Activated CD4-positive, alpha-beta T cell treated with anti-CD3 and anti-CD28 coated beads, Interleukin-2, amount 10 ng/mL, durations not matched to agents 7 days and 5 days (primary cell): ENCODE data around the gene PIKFYVE. TPM values are rescaled to one million over a fixed set of nuclear protein-coding genes. Genes with fewer than 3 reads are reported as not detected.
A peak's percentile ranks its signal among the peaks of the same experiment; 100 is the strongest.
"Not testable (repeated sequence)": the region's sequence is repeated elsewhere in the genome, so short reads cannot be mapped to it uniquely, and the experiment has no call there.

Source experiments
- CTCF ChIA-PET: fragments of 350-600 bp; sonication (Branson Sonifier 250); formaldehyde crosslinking; loops from one replicate; lab custom pipeline; 2021; ENCODE audit warnings: antibody characterized with exemption; lab: Charles Lee
- POLR2A ChIA-PET: fragments of 350-600 bp; sonication (Branson Sonifier 250); formaldehyde crosslinking; loops from one replicate; lab custom pipeline; 2021; ENCODE audit warnings: antibody characterized with exemption; lab: Charles Lee
- DNase-seq: peaks from one replicate; pipeline ENCODE4 v3.0.0-alpha.2; 2020
- H3K27ac Mint-ChIP-seq: one replicate; pipeline ENCODE4 v1.8.0; 2021; ENCODE audit warnings: mild to moderate bottlenecking, moderate library complexity, mixed read lengths
- H3K27me3 Mint-ChIP-seq: one replicate; pipeline ENCODE4 v1.8.0; 2021; ENCODE audit warnings: mixed read lengths
- H3K36me3 Mint-ChIP-seq: one replicate; pipeline ENCODE4 v1.8.0; 2021; ENCODE audit warnings: low read depth, mixed read lengths
- H3K4me1 Mint-ChIP-seq: one replicate; pipeline ENCODE4 v1.8.0; 2021; ENCODE audit warnings: mixed read lengths
- H3K4me3 Mint-ChIP-seq: one replicate; pipeline ENCODE4 v1.8.0; 2021; ENCODE audit warnings: mild to moderate bottlenecking, moderate library complexity, mixed read lengths
- H3K9me3 Mint-ChIP-seq: one replicate; pipeline ENCODE4 v1.8.0; 2021; ENCODE audit warnings: mixed read lengths
- total RNA-seq, 2 experiments: library from RNA; stranded (reverse); gene quantifications; one replicate each; pipeline ENCODE4 v1.2.3, GENCODE V29; 2021

PIKFYVE gene
- total RNA-seq, 2 experiments from 2014 or later: 32.7 to 34.7 TPM

- Mint-ChIP-seq H3K27me3 (no peaks in the 10 kb centered on the region), H3K9me3 (peaks cover 2% of the 10 kb centered on the region), H3K4me1 (peaks cover 4% of the 10 kb centered on the region), H3K36me3 (peaks cover 48% of the 10 kb centered on the region), H3K4me3 (no peak overlapping the region), H3K27ac (no peak overlapping the region)
- DNase-seq: no peak
- ChIA-PET CTCF (interaction anchor here (0.5 to 1.4 kb wide), 2 partner anchors 36 to 519 kb away, joined by 3 to 4 read pairs; no protein-coding TSS in a partner anchor), POLR2A (no interaction called here)
Observed at GRCh38 chr2:208319391-208319790, 53.3 kb downstream of the PIKFYVE start.

- peaks cover 2% of the 10 kb centered on the region for H3K4me1 Mint-ChIP-seq
Observed at GRCh38 chr2:208320686-208321085, 54.6 kb downstream of the PIKFYVE start.

GRCh38 chr2:208326016-208326415 is 60.0 kb downstream of the PIKFYVE start:
- no peaks in the 10 kb centered on the region for H3K9me3 Mint-ChIP-seq
- ChIA-PET POLR2A (no interaction called here), CTCF (interaction anchor here (0.8 to 1.2 kb wide), 2 partner anchors 11 to 13 kb away, joined by 3 read pairs; no protein-coding TSS in a partner anchor)
- no peaks in the 10 kb centered on the region for H3K4me1 Mint-ChIP-seq
- no peak overlapping the region for H3K27ac Mint-ChIP-seq
- H3K4me3 Mint-ChIP-seq: no peak overlapping the region
- no peaks in the 10 kb centered on the region for H3K27me3 Mint-ChIP-seq
- DNase-seq: no peak
- peaks cover 57% of the 10 kb centered on the region for H3K36me3 Mint-ChIP-seq

More at GRCh38 chr2:208320686-208321085, 54.6 kb downstream of the PIKFYVE start:
- CTCF ChIA-PET: interaction anchor here (0.9 to 1.5 kb wide), 2 partner anchors 10 to 12 kb away, joined by 3 read pairs; no protein-coding TSS in a partner anchor
- POLR2A ChIA-PET: no interaction called here
- DNase-seq: no peak
- Mint-ChIP-seq H3K27me3 (no peaks in the 10 kb centered on the region), H3K36me3 (peaks cover 49% of the 10 kb centered on the region), H3K4me3 (no peak overlapping the region), H3K27ac (no peak overlapping the region), H3K9me3 (no peaks in the 10 kb centered on the region)

GRCh38 chr2:208329485-208329884 is 63.4 kb downstream of the PIKFYVE start:
- H3K36me3 Mint-ChIP-seq: peaks cover 48% of the 10 kb centered on the region
- no peak overlapping the region for H3K4me3 Mint-ChIP-seq
- no peaks in the 10 kb centered on the region for H3K9me3 Mint-ChIP-seq
- no peaks in the 10 kb centered on the region for H3K4me1 Mint-ChIP-seq
- no peak overlapping the region for H3K27ac Mint-ChIP-seq
- CTCF ChIA-PET: no interaction called here
- DNase-seq: no peak
- POLR2A ChIA-PET: no interaction called here
- H3K27me3 Mint-ChIP-seq: no peaks in the 10 kb centered on the region

GRCh38 chr2:208334230-208334629 is 68.2 kb downstream of the PIKFYVE start:
- ChIA-PET POLR2A (no interaction called here), CTCF (no interaction called here)
- peak overlapping the region; percentile 1 for H3K27ac Mint-ChIP-seq
- DNase-seq: no peak
- no peaks in the 10 kb centered on the region for H3K27me3 Mint-ChIP-seq
- peaks cover 27% of the 10 kb centered on the region for H3K36me3 Mint-ChIP-seq
- no peak overlapping the region for H3K4me3 Mint-ChIP-seq
- H3K9me3 Mint-ChIP-seq: no peaks in the 10 kb centered on the region
- no peaks in the 10 kb centered on the region for H3K4me1 Mint-ChIP-seq

GRCh38 chr2:208346756-208347155 is 80.7 kb downstream of the PIKFYVE start:
- H3K36me3 Mint-ChIP-seq: peaks cover 44% of the 10 kb centered on the region
- CTCF ChIA-PET: no interaction called here

GRCh38 chr2:208350610-208351009 is 84.6 kb downstream of the PIKFYVE start:
- H3K9me3 Mint-ChIP-seq: no peaks in the 10 kb centered on the region
- no peaks in the 10 kb centered on the region for H3K4me1 Mint-ChIP-seq
- no peaks in the 10 kb centered on the region for H3K27me3 Mint-ChIP-seq
- no peak overlapping the region for H3K27ac Mint-ChIP-seq
- peaks cover 62% of the 10 kb centered on the region for H3K36me3 Mint-ChIP-seq
- DNase-seq: no peak
- H3K4me3 Mint-ChIP-seq: no peak overlapping the region
- ChIA-PET POLR2A (no interaction called here), CTCF (no interaction called here)

More at GRCh38 chr2:208346756-208347155, 80.7 kb downstream of the PIKFYVE start:
- Mint-ChIP-seq H3K4me1 (no peaks in the 10 kb centered on the region), H3K27me3 (no peaks in the 10 kb centered on the region), H3K9me3 (no peaks in the 10 kb centered on the region), H3K27ac (peak overlapping the region; percentile 25), H3K4me3 (no peak overlapping the region)
- POLR2A ChIA-PET: no interaction called here
- no peak for DNase-seq

GRCh38 chr2:208352644-208353567 is 86.9 kb downstream of the PIKFYVE start:
- POLR2A ChIA-PET: no interaction called here
- CTCF ChIA-PET: no interaction called here
- no peaks in the 10 kb centered on the region for H3K27me3 Mint-ChIP-seq
- peaks cover 54% of the 10 kb centered on the region for H3K36me3 Mint-ChIP-seq
- no peaks in the 10 kb centered on the region for H3K4me1 Mint-ChIP-seq
- no peaks in the 10 kb centered on the region for H3K9me3 Mint-ChIP-seq
- H3K4me3 Mint-ChIP-seq: no peak overlapping the region
- H3K27ac Mint-ChIP-seq: no peak overlapping the region
- no peak for DNase-seq

GRCh38 chr2:208354964-208355381 is 88.9 kb downstream of the PIKFYVE start:
- Mint-ChIP-seq H3K4me3 (no peak overlapping the region), H3K27me3 (no peaks in the 10 kb centered on the region), H3K4me1 (no peaks in the 10 kb centered on the region), H3K9me3 (no peaks in the 10 kb centered on the region), H3K36me3 (peaks cover 60% of the 10 kb centered on the region), H3K27ac (no peak overlapping the region)
- DNase-seq: no peak
- POLR2A ChIA-PET: no interaction called here
- CTCF ChIA-PET: interaction anchor here (0.5 to 1.2 kb wide), 2 partner anchors 15 to 42 kb away, joined by 4 read pairs; no protein-coding TSS in a partner anchor

GRCh38 chr2:208356420-208356819 is 90.4 kb downstream of the PIKFYVE start:
- H3K27me3 Mint-ChIP-seq, H3K4me1 Mint-ChIP-seq, H3K27ac Mint-ChIP-seq, DNase-seq, H3K9me3 Mint-ChIP-seq, H3K4me3 Mint-ChIP-seq, POLR2A ChIA-PET, CTCF ChIA-PET: not testable (repeated sequence)
- H3K36me3 Mint-ChIP-seq: peaks cover 50% of the 10 kb centered on the region

- Mint-ChIP-seq H3K4me3 (no peak overlapping the region), H3K9me3 (no peaks in the 10 kb centered on the region), H3K27me3 (no peaks in the 10 kb centered on the region), H3K4me1 (no peaks in the 10 kb centered on the region), H3K27ac (peak overlapping the region; percentile 56), H3K36me3 (peaks cover 46% of the 10 kb centered on the region)
- CTCF ChIA-PET: no interaction called here
- POLR2A ChIA-PET: no interaction called here
- no peak for DNase-seq
Observed at GRCh38 chr2:208356846-208357574, 91.0 kb downstream of the PIKFYVE start.

GRCh38 chr2:208358758-208359631 is 92.9 kb downstream of the PIKFYVE start:
- no peak for DNase-seq
- Mint-ChIP-seq H3K27me3 (no peaks in the 10 kb centered on the region), H3K4me1 (peaks cover 4% of the 10 kb centered on the region), H3K9me3 (no peaks in the 10 kb centered on the region), H3K36me3 (peaks cover 33% of the 10 kb centered on the region), H3K4me3 (no peak overlapping the region), H3K27ac (no peak overlapping the region)
- CTCF ChIA-PET: no interaction called here
- POLR2A ChIA-PET: no interaction called here
